GM18519 (cell line): Measurements from ENCODE around the gene DOCK2.

ENCODE experiments used
- ATAC-seq: cut with Tn5 transposase; IDR thresholded peaks from one replicate; pipeline ENCODE4 v1.9.1; 2021; ENCODE audit warnings: mild to moderate bottlenecking, moderate library complexity; ENCODE audit not compliant: unreplicated experiment, low FRiP score

Gene DOCK2

DNA sequence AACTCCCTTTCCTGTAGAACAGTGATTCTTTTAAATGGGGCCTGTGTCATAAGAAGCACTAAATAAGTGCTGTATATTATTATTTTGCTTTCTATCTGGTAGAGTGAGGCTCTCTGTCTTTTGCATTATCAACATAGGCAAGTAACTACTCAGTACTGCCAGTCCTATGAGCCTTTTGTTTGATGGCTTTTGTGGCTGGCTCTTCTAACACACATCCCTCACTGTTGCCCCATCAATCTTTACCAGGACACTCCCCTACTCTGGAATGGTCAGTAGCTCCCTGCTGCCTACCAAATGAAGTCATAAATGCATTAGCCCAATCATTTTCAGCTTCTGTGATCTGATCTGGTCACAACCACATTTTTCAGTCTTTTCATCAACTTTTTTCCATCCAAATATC is 205.6 kb downstream of the DOCK2 start:
- ATAC-seq, result no peak

DNA sequence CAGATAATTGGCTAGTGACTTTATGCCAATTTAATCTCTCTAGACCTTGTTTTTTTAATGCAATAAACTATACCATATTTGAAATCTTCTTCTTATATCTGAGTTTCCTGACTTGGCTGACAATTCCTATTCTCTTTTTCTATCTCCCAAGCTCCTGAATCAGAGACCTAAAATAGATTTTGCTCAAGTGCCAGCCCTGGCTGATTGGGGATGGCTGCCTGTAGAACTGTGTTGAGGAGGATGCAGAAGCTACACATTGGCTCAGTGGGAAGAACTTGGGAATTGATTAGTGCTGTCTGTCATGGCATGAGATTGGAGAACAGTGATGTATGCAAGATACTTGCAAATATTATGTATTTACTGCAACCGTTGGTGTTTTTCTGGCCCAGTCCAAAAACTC is 210.4 kb downstream of the DOCK2 start:
- no peak for ATAC-seq

DNA sequence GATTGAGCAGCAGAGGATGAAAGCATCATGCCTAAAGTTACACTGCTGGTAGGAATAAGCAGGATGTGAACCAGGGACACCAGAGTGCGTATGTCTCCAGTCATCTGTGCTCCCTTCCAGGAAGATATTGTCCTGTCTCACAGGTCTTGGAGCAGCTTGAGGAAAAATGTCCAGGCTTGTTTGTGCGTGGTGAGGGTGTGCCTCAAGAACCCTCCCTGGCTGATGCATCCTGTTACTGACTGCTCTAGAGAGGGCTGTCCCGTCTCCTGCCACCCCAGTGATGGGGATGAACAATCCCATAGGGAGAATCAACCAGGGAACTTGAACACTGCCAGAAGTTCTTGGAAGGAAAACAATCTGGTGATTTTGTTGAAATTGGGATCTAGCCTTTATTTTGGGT is 211.2 kb downstream of the DOCK2 start:
- no peak for ATAC-seq

DNA sequence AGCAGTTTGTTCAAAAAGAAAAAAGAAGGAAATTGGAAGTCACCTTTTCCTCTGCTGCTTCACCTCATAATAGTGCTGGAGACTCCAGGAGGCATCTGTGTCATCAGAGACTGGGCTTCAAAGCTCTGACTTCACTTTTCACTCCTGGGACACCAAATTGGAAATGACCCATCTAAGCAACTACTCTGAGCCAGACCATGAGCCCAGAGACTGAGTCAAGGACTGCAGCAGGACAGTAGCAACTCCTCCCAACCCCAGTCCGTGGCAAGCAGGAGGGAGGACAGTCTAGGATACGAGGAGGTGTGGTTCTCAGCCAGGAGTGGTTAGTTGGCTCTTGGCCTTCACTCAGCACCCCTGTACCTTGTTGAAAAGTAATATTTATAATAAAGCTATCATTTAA is 211.7 kb downstream of the DOCK2 start:
- no peak for ATAC-seq

DNA sequence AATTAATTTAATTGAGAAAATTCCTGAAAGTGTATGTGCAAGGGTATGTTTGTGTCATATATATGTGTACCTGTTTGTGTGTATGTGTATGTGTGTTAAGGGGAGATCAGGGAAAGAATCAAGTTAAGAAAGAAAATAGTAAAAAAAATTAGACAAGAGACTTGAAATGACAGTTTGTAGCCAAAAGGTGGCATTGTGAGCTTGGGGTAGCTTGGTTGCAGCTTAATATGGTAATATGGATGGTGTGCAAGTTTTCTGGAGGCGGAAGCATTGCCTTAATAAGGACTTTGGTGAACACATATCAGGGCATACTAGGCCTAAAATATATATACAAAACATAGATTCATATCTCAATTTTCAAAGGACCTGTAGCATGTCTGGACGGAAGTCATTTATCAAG is 213.3 kb downstream of the DOCK2 start:
- ATAC-seq, result no peak

DNA sequence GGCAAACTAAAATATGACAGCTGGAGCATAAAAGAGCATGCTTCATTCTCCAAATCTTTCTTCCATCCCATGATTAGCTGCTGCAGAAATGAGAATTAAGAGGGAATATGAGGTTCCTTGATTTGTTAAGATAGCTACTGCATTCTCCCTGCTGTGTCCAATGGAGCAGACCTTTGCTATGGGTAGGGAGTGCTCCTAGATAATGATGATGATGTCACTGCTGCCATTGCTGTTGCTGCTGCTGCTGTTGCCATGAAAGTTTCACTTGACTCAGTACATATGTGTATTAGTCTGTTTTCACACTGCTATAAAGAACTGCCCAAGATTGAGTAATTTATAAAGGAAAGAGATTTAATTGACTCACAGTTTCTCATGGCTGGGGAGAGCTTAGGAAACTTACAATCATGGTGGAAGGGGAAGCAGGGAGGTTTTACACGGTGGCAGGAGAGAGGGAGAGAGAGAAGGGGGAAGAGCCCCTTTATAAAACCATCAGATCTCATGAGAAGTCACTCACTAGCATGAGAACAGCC is 214.3 kb downstream of the DOCK2 start:
- ATAC-seq, result no peak

DNA sequence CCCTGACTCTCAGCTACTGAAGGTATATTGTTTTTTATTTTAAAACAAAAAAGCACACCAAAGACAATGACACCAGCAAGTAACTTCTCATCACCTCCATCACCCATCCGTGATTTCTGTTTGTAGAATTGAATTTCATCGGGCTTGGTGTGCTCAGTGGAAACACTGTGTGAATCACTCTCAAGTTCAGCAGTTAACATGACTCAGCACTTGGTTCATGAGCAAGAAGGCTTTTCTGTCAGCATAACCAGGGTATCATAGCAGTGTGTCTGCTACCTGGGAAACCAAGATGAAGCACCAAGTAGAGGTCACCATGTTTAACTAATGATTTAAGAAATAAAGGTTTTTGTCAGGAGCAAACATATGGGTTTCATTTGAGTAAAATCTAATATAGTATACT is 219.5 kb downstream of the DOCK2 start:
- ATAC-seq, result no peak

DNA sequence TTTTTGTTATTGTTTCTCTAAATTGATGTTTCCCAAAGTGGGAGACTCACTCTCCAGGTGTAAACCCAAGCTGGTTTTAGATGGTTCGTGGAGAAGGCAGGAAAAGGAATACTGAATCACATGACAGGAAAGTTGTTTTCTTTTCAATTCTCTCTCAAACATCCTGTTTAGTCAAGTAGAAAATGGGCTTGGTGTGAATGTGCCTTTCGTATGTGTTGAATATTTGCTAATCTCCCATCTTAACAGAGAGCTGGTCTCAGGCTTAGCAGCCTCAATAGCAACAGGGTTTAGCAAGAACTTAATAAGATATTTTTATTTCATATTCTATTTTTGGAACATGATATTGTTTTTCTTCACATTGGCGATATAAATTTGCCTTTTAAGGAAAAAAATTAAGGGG is 223.5 kb downstream of the DOCK2 start:
- no peak for ATAC-seq

DNA sequence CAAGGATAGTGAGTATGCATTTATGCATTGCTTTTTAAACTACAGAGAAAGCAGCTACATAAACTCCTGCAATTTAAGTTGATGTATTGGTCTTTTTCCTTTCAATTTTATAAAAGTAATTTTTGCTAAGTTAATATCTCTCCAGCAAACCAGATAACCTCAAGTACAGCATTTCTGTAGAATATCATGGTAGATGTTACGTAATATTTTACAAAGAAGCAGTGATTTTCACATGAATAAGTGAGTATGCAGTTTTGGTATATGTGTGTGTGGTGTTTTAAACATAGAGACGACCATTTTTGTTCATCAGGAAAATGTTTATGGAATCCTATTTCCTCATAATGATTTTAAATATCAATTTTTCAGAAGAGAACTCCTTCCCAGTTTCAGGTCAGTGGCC is 224.4 kb downstream of the DOCK2 start:
- no peak for ATAC-seq

DNA sequence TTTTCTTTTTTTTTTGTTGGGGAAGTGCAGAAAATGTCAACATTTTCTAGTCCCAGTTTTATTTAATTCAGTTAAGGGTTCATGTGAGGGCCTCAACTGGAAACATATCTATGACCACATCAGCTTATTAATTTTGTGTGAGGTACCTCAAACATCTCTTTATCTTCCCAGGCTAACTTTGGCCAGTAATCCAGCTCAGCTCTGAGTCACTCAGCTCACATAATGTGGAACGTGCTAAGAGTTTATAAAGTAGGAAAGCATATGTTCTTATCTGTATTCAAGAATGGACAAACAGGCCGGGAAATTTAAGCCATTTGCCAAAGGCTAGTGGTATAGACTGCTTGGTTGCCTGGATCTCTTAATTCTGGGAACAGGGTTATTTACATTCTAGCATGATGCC is 224.9 kb downstream of the DOCK2 start:
- ATAC-seq, result no peak

DNA sequence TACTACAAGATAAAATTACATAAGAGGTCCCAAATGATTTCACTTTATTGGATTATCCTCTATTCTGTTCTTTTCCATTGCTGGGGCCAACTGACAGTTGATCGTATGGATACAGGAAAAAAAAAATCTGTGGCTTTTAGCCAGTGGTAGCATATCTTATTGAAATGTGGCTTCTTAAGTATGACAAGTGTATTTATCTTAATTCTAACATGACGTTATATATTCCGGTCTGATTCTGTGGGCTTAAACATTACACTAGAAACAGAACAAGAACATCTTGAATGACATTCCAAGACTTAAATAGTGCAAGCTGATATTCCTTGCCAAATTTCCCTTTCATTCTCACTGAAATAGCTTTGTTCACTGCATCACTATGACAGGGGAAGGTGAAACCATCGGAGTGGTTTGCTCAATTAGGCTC is 225.3 kb downstream of the DOCK2 start:
- ATAC-seq, result no peak

DNA sequence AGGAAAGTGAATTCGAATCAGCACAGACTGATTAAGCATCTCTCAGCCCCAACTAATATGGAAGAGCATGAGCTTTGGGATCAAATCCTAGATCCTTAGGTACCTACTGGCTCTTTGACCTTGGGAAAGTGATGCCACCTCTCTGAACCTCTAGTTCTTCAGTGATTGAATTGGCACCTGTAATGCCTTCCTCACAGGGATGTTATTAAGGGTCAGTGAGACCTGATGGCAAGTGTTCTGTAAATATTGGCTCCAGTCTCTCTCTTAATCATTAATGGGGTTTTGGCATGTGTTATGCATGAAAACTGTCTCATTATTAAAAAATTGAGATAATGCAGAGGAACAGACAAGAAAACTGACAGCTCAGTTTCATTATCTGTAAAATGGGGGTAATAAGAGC is 227.4 kb downstream of the DOCK2 start:
- no peak for ATAC-seq

DNA sequence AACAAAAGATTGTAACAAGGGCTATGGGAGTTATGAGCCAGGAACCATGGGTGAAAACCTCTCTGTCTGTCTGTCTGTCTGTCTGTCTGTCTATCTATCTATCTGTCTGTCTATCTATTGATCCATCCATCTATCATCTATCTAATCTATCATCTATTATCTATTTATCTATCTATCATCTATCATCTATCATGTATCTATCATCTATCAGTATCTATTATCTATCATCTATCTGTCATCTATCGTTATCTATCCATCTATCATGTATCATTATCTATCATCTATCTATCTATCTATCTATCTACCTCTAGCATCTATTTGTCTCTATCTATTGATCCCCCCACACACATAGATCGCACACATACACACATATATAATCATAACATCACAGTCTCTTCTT is 230.3 kb downstream of the DOCK2 start:
- ATAC-seq, result no peak

DNA sequence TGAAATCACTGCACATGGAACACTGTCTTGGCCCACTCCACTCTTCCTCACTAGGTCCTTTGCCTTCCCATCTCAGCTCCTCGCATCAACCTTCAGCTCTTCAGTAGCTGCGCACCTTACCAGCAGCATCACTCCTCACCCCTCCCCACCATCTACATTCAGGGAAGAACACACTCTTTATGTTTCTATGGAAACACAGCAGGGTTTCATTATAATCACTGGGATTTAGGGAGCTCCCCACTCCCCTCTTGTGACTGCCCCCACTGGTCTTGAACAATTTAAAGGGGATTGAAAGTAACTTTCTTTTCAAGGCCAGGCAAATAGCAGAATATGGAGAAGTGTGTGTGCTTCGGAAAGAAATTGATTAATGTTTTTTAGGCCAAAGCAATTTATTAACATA is 232.0 kb downstream of the DOCK2 start:
- no peak for ATAC-seq

DNA sequence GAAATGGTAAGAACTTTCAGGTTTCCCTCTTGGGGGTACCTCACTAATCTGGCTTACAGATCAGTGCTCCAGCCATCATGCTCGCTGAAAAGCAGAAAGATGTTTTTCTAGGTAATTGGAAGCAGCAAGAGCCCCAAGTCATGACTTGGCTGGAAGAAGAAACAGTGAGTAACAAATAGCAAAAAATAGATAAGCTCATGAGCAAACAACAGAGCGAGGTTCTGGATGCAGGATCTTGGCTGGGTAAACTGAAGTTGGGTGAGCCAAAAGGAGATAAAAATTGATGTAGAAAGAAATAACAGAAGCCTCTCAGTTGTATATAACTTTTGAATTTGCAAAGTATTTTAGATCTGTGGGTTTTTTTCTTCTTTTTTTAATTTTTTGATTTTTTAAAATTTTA is 233.1 kb downstream of the DOCK2 start:
- no peak for ATAC-seq

DNA sequence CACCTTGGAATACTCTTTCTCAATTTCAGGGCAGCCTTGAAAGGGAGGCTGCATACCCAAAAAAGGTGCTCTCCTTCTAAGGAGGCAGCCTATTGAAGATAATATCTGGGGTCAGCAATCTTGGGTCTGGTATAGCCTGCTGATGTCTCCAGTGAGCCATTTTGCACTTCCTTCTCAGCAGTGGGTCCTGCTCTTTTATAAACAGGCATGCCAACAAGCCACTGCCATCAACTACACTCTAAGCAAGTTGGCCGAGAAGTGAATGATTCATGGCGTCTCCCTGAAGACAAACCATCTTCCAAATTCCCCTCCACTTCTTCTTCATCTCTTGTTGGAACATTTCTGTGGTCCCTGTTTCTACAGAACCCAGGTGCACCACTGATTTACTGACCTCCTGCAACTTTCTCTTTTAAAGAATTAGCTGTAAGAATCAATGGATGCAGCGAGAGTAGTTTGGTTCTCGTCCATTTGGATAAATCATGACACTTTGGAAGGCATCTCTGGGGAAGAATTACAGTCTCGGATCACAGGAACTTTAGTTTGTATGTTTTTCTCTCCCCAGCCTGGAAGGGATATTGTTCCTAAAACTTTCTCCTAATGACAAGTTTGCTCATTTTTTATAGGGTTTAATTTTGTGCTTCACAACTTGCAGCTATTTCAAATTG is 234.9 kb downstream of the DOCK2 start:
- no peak for ATAC-seq

DNA sequence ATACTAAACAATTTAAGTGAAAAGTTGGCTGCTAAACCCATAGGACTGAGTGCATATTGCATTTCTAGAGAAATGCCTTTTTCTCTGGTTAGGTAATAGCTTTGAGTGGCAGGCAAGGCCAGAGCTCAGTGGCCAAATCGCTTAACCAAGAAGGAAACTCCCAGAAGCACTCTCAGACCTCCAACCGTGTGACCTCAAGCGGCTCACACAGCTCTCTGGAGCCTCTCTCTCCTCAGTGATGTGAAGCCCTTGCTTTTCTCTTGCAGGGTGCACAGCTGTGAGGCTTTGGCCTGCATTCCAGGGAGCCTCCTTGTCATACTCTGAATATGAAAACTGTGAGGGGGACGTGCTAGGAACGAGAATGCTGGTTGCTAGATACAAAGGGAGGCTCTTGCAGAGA is 236.6 kb downstream of the DOCK2 start:
- no peak for ATAC-seq

DNA sequence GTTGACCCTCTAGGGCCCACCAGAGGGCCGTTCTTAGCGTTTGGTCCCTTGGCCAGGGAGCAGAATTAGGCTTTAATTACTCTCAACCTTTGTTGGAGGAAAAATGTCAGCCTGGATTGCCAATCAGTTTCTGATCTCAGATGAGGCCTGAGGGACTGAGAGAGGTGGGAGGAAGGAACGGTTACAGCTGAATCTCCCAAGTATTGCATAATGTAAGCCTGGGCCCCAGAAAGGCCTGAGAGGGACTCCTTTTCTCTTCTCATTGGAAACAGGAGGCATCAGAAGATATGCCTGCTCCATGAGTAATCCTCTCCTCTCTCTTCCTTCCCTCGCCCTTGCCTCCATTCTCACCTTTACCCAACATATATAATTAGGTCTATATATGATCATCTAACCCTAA is 237.5 kb downstream of the DOCK2 start:
- no peak for ATAC-seq

DNA sequence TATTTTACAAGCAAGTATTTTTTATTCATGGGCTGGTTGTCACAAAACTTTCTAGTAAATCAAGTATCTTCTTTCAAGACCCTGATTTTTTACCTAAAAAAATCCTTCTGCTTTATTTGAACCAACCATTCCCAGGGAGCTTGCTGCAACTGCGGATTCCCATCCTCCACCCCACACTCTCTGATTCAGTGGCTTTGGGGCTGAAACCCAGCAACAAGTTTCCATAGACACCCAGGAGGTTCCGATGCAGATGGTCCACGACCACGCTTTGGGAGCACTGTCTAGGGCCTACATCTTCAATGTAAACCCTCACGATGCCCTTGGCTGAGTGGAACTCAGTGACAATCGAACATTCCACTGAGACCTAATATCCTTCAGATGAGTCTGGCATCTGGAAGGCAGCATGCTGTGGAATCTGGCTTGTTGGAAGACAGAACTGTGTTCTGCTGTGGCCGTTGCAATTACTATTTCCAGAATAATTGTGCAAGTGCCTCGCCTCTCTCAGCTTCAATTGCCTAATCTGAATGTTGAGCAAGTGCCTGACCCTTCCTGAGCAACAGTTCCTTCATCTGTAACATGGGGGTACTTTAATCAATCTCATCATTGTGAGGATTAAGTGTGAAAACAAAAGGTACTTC is 238.1 kb downstream of the DOCK2 start:
- no peak for ATAC-seq

DNA sequence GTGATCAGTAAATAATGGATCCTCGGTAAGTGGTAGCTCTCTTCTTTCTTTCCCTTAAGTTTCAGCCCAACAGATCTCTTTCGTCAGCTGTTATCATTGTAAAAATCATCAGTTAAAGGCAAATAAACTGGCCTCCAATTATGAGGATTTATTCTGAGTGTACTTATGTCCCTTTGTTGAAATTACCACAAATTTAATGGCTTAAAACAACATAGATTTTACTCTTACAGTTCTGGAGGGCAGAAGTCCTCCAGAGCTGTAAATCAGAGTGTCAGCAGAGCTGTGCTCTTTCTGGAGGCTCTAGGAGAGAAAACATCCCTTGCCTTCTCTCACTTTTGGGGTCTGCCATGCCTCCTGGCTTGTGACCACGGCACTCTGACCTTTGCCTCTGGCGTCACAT is 238.7 kb downstream of the DOCK2 start:
- ATAC-seq, result no peak

DNA sequence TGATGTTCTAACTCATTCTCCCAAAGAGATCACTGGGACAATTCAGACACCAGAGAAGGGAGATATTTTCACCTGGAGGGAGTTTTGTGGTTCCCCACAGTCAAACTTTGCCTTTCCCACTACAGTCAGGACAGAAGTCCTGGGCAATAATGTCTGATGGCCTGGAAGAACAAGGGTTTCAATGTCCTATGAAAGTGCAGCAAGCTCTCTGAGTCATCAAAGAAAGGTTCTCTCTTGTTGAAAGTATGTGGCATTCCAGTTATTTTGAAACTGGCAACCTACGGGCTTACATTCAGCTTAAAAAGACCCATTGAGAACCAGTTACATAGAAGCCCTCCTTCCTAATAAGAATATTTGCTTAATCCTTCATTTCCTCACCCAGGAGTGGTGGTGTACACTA is 239.3 kb downstream of the DOCK2 start:
- ATAC-seq, result no peak

DNA sequence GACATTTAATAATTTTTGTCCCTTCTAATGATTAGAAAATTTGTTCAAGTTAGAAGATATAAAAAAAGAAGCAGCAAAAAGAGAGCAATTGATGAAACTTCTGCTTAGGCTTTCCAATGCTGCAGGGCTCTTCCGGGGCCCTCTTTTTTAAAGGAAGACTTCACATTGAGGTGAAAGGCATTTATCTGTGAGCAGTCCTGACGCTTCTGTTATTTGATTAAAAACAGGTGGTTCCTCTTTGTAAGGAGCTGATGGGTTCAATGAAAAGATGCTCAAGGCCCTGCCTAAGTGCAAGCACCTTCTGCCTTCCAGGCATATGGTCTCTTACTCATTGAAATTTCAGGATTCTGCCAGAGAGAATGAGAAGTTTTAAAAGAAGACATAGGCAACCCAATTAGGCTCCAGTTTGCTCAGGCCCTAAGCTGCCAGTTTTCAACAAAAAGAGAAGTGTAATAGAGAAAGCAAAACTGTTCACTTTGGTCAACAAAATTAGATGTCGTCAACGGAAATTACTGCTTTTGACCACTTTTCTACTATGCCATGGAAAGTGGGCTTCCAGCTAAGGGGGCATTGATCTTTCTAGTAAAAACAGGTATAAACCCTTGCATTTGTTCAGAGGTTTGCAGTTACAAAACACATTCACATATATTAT is 243.1 kb downstream of the DOCK2 start:
- no peak for ATAC-seq
